Neural progenitor cell (in vitro differentiated cells): Measurements from ENCODE around the gene AGBL4. TPM values are rescaled to one million over a fixed set of nuclear protein-coding genes. Genes with fewer than 3 reads are reported as not detected.

ENCODE experiments used
- DNase-seq: peaks from one replicate; pipeline ENCODE4 v3.0.0-alpha.2; 2016; ENCODE audit warnings: low spot score
- H2AFZ ChIP-seq: fragments of 200-600 bp; sonication (generic); replicated peaks from 2 replicates; pipeline ENCODE4 v1.6.1; 2016; ENCODE audit warnings: antibody characterized with exemption
- H3F3A ChIP-seq: fragments of 200-600 bp; sonication (generic); 2 replicates; pipeline ENCODE4 v1.6.1; 2016; ENCODE audit warnings: antibody characterized with exemption, low read depth
- H3K27ac ChIP-seq: fragments of 200-600 bp; sonication (generic); 2 replicates; pipeline ENCODE4 v1.5.1; 2016; ENCODE audit warnings: mild to moderate bottlenecking
- H3K27me3 ChIP-seq: fragments of 200-600 bp; sonication (generic); 2 replicates; pipeline ENCODE4 v1.6.1; 2016; ENCODE audit warnings: mild to moderate bottlenecking, moderate library complexity
- H3K36me3 ChIP-seq: fragments of 200-600 bp; sonication (generic); 2 replicates; pipeline ENCODE4 v1.5.1; 2016
- H3K4me1 ChIP-seq: fragments of 200-600 bp; sonication (generic); 2 replicates; pipeline ENCODE4 v1.6.1; 2016; ENCODE audit warnings: mixed run types
- H3K4me2 ChIP-seq: fragments of 200-600 bp; sonication (generic); 2 replicates; pipeline ENCODE4 v1.6.1; 2016
- H3K4me3 ChIP-seq: fragments of 200-600 bp; sonication (generic); 2 replicates; pipeline ENCODE4 v1.5.1; 2016
- H3K79me2 ChIP-seq: fragments of 200-600 bp; sonication (generic); 2 replicates; pipeline ENCODE4 v1.6.1; 2016; ENCODE audit warnings: low read depth
- H3K9ac ChIP-seq: fragments of 200-600 bp; sonication (generic); 2 replicates; pipeline ENCODE4 v1.6.1; 2016
- H3K9me3 ChIP-seq: fragments of 200-600 bp; sonication (generic); 2 replicates; pipeline ENCODE4 v1.5.1; 2016; ENCODE audit warnings: low read depth
- H4K20me1 ChIP-seq: fragments of 200-600 bp; sonication (generic); 2 replicates; pipeline ENCODE4 v1.6.1; 2016; ENCODE audit warnings: low read depth
- H3K27ac Mint-ChIP-seq: 3 replicates; pipeline ENCODE4 v1.8.0; 2021; ENCODE audit warnings: mixed read lengths
- H3K27me3 Mint-ChIP-seq: 2 replicates; pipeline ENCODE4 v1.8.0; 2022; ENCODE audit warnings: low read depth, mild to moderate bottlenecking, inconsistent platforms, moderate library complexity, mixed read lengths; ENCODE audit not compliant: insufficient read depth
- H3K36me3 Mint-ChIP-seq: 3 replicates; pipeline ENCODE4 v1.8.0; 2021; ENCODE audit warnings: mixed read lengths
- H3K4me1 Mint-ChIP-seq: 3 replicates; pipeline ENCODE4 v1.8.0; 2021; ENCODE audit warnings: mixed read lengths
- H3K4me3 Mint-ChIP-seq: 3 replicates; pipeline ENCODE4 v1.8.0; 2021; ENCODE audit warnings: mild to moderate bottlenecking, moderate library complexity, mixed read lengths
- H3K9me3 Mint-ChIP-seq: 3 replicates; pipeline ENCODE4 v1.8.0; 2020; ENCODE audit warnings: mixed read lengths
- CTCF ChIP-seq: fragments of 200-600 bp; sonication (generic); IDR thresholded peaks from 2 replicates; pipeline ENCODE4 v1.5.1; 2017; ENCODE audit warnings: antibody characterized with exemption, mild to moderate bottlenecking
- EZH2 ChIP-seq: fragments of 200-600 bp; sonication (generic); IDR thresholded peaks from 2 replicates; pipeline ENCODE4 v1.6.1; 2017; ENCODE audit warnings: antibody characterized with exemption, mild to moderate bottlenecking, moderate library complexity
- EZH2phosphoT487 ChIP-seq: fragments of 200-600 bp; sonication (generic); IDR thresholded peaks from 2 replicates; pipeline ENCODE4 v1.6.1; 2017; ENCODE audit warnings: antibody characterized with exemption
- total RNA-seq: library from RNA; depleted of rRNA; stranded (reverse); fragments of >200 nt; gene quantifications from 2 replicates; pipeline ENCODE4 v1.2.3, GENCODE V29; 2015; ENCODE audit warnings: low replicate concordance

Gene AGBL4
- total RNA-seq, 1 donor from 2014 or later = 1.5 TPM

- Mint-ChIP-seq H3K27ac (no peak overlapping the region), H3K27me3 (no peaks in the 10 kb centered on the region), H3K9me3 (no peaks in the 10 kb centered on the region), H3K4me3 (no peak overlapping the region), H3K36me3 (peaks cover 44% of the 10 kb centered on the region), H3K4me1 (no peaks in the 10 kb centered on the region)
- no peak for TF ChIP-seq CTCF
- no peak for TF ChIP-seq EZH2phosphoT487
- TF ChIP-seq EZH2 = no peak
- H3F3A ChIP-seq = no peaks in the 10 kb centered on the region
- H3K9ac ChIP-seq = no peak overlapping the region
- H3K9me3 ChIP-seq = no peaks in the 10 kb centered on the region
- peaks cover 22% of the 10 kb centered on the region for H3K79me2 ChIP-seq
- no peak overlapping the region for H3K27ac ChIP-seq
- DNase-seq = no peak
- H3K4me3 ChIP-seq = no peak overlapping the region
- H3K36me3 ChIP-seq = peaks cover 9% of the 10 kb centered on the region
- H3K4me1 ChIP-seq = peaks cover 12% of the 10 kb centered on the region
- no peak overlapping the region for H3K4me2 ChIP-seq
- H3K27me3 ChIP-seq = no peaks in the 10 kb centered on the region
- H4K20me1 ChIP-seq = peaks cover 44% of the 10 kb centered on the region
- H2AFZ ChIP-seq = no peak overlapping the region
These were observed 1262.3 kb downstream of the AGBL4 start for GRCh38 chr1:48761411-48761810.

- no peak overlapping the region for H3K27ac ChIP-seq
- H2AFZ ChIP-seq = no peak overlapping the region
- H3K9ac ChIP-seq = no peak overlapping the region
- peaks cover 12% of the 10 kb centered on the region for H3K4me1 ChIP-seq
- H3K9me3 ChIP-seq = no peaks in the 10 kb centered on the region
- no peaks in the 10 kb centered on the region for H3K27me3 Mint-ChIP-seq
- H3K79me2 ChIP-seq = peaks cover 22% of the 10 kb centered on the region
- peaks cover 44% of the 10 kb centered on the region for H3K36me3 Mint-ChIP-seq
- H3K4me2 ChIP-seq = no peak overlapping the region
- H3F3A ChIP-seq = no peaks in the 10 kb centered on the region
- H3K36me3 ChIP-seq = peaks cover 9% of the 10 kb centered on the region
- H3K27me3 ChIP-seq = no peaks in the 10 kb centered on the region
- TF ChIP-seq EZH2phosphoT487 (no peak), CTCF (no peak), EZH2 (no peak)
- H3K4me1 Mint-ChIP-seq = no peaks in the 10 kb centered on the region
- peaks cover 40% of the 10 kb centered on the region for H4K20me1 ChIP-seq
- no peak overlapping the region for H3K4me3 Mint-ChIP-seq
- no peak for DNase-seq
- H3K27ac Mint-ChIP-seq = no peak overlapping the region
- no peak overlapping the region for H3K4me3 ChIP-seq
- no peaks in the 10 kb centered on the region for H3K9me3 Mint-ChIP-seq
These were observed 1262.9 kb downstream of the AGBL4 start for GRCh38 chr1:48760857-48761256.

- peaks cover 50% of the 10 kb centered on the region for H3K36me3 Mint-ChIP-seq
- Histone ChIP-seq H3K9ac (no peak overlapping the region), H3K9me3 (no peaks in the 10 kb centered on the region), H3K4me2 (no peak overlapping the region), H3K36me3 (peaks cover 9% of the 10 kb centered on the region), H3K79me2 (peaks cover 5% of the 10 kb centered on the region), H2AFZ (no peak overlapping the region), H3K27me3 (no peaks in the 10 kb centered on the region), H3K4me3 (no peak overlapping the region), H3K27ac (no peak overlapping the region), H3F3A (no peaks in the 10 kb centered on the region), H3K4me1 (peaks cover 15% of the 10 kb centered on the region), H4K20me1 (peaks cover 26% of the 10 kb centered on the region)
- H3K27me3 Mint-ChIP-seq = no peaks in the 10 kb centered on the region
- H3K9me3 Mint-ChIP-seq = no peaks in the 10 kb centered on the region
- TF ChIP-seq EZH2phosphoT487 (no peak), EZH2 (no peak)
- no peak for DNase-seq
- no peak overlapping the region for H3K4me3 Mint-ChIP-seq
- H3K4me1 Mint-ChIP-seq = peaks cover 5% of the 10 kb centered on the region
- H3K27ac Mint-ChIP-seq = no peak overlapping the region
These were observed 1264.8 kb downstream of the AGBL4 start for GRCh38 chr1:48758976-48759375.

GRCh38 chr1:48757363-48757762 lies 1266.4 kb downstream of the AGBL4 start:
- H3K4me2 ChIP-seq = no peak overlapping the region
- peaks cover 7% of the 10 kb centered on the region for H3K4me1 ChIP-seq

More at GRCh38 chr1:48757363-48757762, 1266.4 kb downstream of the AGBL4 start:
- no peak for DNase-seq
- Histone ChIP-seq H2AFZ (no peak overlapping the region), H3K9ac (no peak overlapping the region), H3K36me3 (peaks cover 9% of the 10 kb centered on the region), H3K27ac (no peak overlapping the region), H3F3A (no peaks in the 10 kb centered on the region), H3K27me3 (no peaks in the 10 kb centered on the region), H3K9me3 (no peaks in the 10 kb centered on the region), H3K4me3 (no peak overlapping the region), H3K79me2 (no peaks in the 10 kb centered on the region), H4K20me1 (peaks cover 11% of the 10 kb centered on the region)
- TF ChIP-seq CTCF = no peak
- no peak for TF ChIP-seq EZH2
- no peak for TF ChIP-seq EZH2phosphoT487
- no peak overlapping the region for H3K27ac Mint-ChIP-seq
- H3K36me3 Mint-ChIP-seq = peaks cover 47% of the 10 kb centered on the region
- no peak overlapping the region for H3K4me3 Mint-ChIP-seq
- no peaks in the 10 kb centered on the region for H3K9me3 Mint-ChIP-seq
- peaks cover 5% of the 10 kb centered on the region for H3K4me1 Mint-ChIP-seq
- no peaks in the 10 kb centered on the region for H3K27me3 Mint-ChIP-seq
